ENCODE measurements around the gene ADAP1. TPM values are rescaled to one million over a fixed set of nuclear protein-coding genes. Genes with fewer than 3 reads are reported as not detected.
A peak's percentile ranks its signal among the peaks of the same experiment; 100 is the strongest.

ADAP1 gene
- total RNA-seq, 2 donors from 2014 or later: 4.2 to 7.7 TPM

DNA sequence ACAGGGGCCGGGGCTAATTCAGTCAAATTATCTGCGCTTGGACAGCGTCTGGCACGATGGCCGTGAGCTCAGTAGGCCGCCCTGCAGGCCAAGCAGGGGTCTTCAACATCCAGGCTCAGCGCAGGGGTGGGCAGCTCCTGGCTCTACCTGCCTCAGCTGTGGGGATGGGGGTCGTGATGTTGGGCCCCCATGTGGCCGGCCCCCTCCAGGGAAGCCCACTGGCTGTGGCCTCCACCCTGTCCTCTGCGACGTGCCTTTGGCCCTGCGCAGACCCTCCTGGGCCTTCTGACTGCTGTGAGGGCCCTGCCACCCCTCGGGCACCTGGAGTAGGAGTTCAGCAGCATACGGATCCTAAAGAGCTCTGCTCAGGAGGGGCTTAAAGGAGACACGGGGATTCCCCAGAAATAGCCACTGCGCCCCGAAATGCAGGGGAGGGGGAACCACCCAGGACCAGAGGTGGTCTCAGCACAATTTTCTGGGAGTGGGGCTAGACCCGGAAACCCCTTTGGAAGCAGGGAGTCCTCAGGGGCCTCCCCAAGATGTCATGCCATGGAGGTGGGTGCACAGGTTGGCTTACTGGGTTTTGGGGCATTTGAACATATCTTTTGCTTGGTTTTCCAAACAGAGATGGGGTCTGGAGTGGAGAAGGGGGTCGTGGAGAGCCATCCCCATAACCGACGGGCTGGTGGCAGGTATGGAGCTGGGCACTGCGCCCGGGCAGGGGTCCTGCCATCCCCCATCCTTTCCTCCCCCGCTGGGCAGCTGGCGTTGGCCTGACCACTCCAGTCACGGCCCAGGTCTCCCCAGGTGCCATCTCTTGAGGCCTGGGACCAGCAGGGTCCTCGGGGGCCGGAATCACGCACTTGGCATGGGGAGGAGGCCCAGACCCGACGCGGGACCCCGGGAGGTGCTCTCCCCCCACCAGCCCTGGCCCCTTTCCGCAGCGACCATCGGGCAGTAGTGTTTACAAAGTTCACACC, 4.0 kb upstream of the ADAP1 start:
- H3K9me3 ChIP-seq: no peaks in the 10 kb centered on the region
- peaks cover 0 to 17% of the 10 kb centered on the region in 2 donors for H3K4me1 ChIP-seq
- no peak overlapping the region for H3K27ac ChIP-seq
- H3K36me3 ChIP-seq: no peaks in the 10 kb centered on the region
- no peak for DNase-seq (ENCODE audit: low spot score)
- TF ChIP-seq CTCF (IDR thresholded peaks at IDR 0.05): no peak
- no peak overlapping the region for H3K4me3 ChIP-seq
- peaks cover 0 to 3% of the 10 kb centered on the region in 2 donors for H3K27me3 ChIP-seq

DNA sequence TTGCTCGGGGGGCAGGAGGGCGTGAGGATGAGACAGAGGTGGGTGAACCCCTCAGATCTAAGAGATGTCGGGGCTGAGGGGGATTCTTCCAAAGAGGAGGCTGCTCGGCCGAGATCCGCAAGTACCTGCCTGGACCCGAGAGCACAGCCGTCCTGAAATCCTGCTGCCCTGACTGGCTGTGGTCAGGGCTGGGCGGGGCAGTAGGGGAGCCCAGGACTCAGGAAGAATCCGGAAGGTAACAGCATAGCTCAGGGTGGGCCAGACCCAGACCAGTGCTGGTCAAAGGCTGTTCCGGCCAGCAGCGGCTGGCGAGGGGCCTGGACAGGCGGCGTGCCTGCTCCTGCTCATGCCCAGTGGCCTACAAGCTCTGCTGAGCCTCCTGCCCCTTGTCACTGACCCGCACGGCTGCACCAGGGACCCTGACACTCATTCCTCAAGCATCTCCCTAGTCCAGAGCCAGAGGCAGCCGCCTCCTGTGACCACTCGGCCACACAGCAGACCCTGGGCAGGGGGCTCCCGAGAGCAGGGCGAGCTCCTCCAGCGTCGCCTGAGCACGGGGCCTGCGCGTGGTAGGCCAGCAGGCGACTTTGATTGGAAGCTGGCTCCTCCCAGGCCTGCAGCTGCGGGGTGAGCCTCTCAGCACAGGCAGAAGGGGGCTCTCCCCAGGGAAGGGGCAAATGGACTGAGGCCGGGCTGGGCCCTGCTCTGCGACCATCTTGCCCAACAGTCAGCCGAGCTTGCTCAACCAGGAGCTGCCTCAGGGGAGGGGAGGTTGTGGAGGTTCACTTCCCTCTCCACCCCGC, 3.1 kb upstream of the ADAP1 start:
- H3K4me1 ChIP-seq: peaks cover 0 to 18% of the 10 kb centered on the region in 2 donors

GRCh38 chr7:956031-956430, 1.6 kb upstream of the ADAP1 start:
- no peak overlapping the region for H3K4me3 ChIP-seq
- no peaks in the 10 kb centered on the region for H3K36me3 ChIP-seq
- no peak for TF ChIP-seq CTCF (IDR thresholded peaks at IDR 0.05)
- DNase-seq (ENCODE audit: low spot score): no peak
- no peaks in the 10 kb centered on the region for H3K9me3 ChIP-seq
- H3K4me1 ChIP-seq: peaks cover 0 to 19% of the 10 kb centered on the region in 2 donors
- H3K27ac ChIP-seq: no peak overlapping the region
- peaks cover 0 to 8% of the 10 kb centered on the region in 2 donors for H3K27me3 ChIP-seq

More for the DNA sequence above, 3.1 kb upstream of the ADAP1 start:
- H3K9me3 ChIP-seq: no peaks in the 10 kb centered on the region
- no peak for DNase-seq (ENCODE audit: low spot score)
- no peaks in the 10 kb centered on the region for H3K36me3 ChIP-seq
- peaks cover 0 to 8% of the 10 kb centered on the region in 2 donors for H3K27me3 ChIP-seq
- TF ChIP-seq CTCF (IDR thresholded peaks at IDR 0.05): no peak
- no peak overlapping the region for H3K4me3 ChIP-seq
- H3K27ac ChIP-seq: no peak overlapping the region

DNA sequence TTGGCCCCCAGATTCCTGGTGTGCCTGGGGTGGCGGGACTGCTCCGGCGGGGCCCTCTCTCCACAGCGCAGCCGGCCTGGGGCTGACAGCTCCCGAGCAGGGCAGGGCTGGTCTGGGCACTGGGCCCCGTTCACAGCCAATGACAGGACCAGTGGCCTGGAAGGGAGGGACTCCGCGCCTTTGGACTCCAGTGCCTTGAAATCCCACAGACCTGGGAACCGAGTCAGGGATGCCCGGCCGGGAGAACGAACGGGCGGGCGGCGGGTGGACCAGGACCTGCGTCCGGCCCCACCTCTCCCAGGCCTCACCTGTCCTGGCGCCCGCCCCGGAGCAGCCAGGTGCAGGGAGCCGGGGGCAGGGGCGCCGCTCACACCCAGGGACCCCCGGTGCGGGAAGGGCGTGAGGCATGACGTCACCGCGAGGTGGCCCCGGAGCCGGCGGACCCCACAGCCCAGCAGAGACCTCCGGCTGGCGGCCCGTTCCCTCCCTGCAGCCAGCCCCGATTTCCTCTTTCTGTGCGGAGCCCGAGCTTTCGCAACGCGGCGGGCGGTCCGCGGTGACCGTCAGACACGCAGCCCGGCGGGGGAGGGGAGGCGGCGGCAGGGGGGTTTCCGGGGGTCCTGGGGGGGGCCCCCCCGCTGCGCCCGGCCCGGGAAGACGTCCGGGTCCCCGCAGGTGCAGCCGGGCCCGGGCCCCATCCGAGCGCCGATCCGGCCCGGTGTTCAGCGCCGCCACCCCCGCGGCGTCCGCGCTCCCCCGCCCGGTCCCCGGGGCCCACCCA, 743 bp downstream of the ADAP1 start:
- H3K36me3 ChIP-seq: no peaks in the 10 kb centered on the region
- peak overlapping the region; percentile 9 to 23 for H3K27ac ChIP-seq
- H3K4me1 ChIP-seq: peaks cover 0 to 19% of the 10 kb centered on the region in 2 donors
- H3K27me3 ChIP-seq: peaks cover 0 to 8% of the 10 kb centered on the region in 2 donors
- no peaks in the 10 kb centered on the region for H3K9me3 ChIP-seq
- H3K4me3 ChIP-seq: peak overlapping the region; percentile 44 to 54
- DNase-seq (ENCODE audit: low spot score): no peak
- no peak for TF ChIP-seq CTCF (IDR thresholded peaks at IDR 0.05)

All from right atrium auricular region (tissue), 2 donors.